K562 (cell line): Measurements from ENCODE around the gene WASF3. TPM values are rescaled to one million over a fixed set of nuclear protein-coding genes. Genes with fewer than 3 reads are reported as not detected.

ENCODE experiments used
- ATAC-seq: fragments of 200-7000 bp; cut with Tn5 transposase; 3 replicates; pipeline ENCODE4 v1.9.1; 2020; ENCODE audit warnings: moderate library complexity
- BruUV-seq: library from RNA; stranded (reverse); fragments of 400-500 nt; replicated peaks from 2 replicates; lab custom pipeline; 2021; lab: Mats Ljungman, UMichigan
- CTCF ChIA-PET: fragments of 300-600 bp; formaldehyde crosslinking; extraction: SDS; loops from one replicate; lab custom pipeline; 2021; ENCODE audit warnings: low intra/inter-chr PET ratio; lab: Yijun Ruan, JAX
- POLR2A ChIA-PET: fragments of 300-600, 350-650 bp; sonication (Branson Sonifier 250); formaldehyde crosslinking; extraction: SDS; loops from one replicate; lab custom pipeline; 2021; ENCODE audit warnings: antibody characterized with exemption, inconsistent platforms; lab: Yijun Ruan, JAX
- DNase-seq, 4 experiments: peaks; one replicate each; pipeline versions ENCODE4 v3.0.0 to v3.0.0-alpha.2; 2011 to 2018; ENCODE audit warnings: low spot score in 3 of 4, mixed read lengths in 3 of 4; ENCODE audit errors: extremely low read depth in 1 of 4
- FAIRE-seq: peaks from 2 replicates; lab custom pipeline; 2011; peaks lifted over from hg19 to GRCh38; lab: Jason Lieb, UNC
- H2AFZ ChIP-seq: 2 replicates; pipeline ENCODE4 v1.6.0; 2011; ENCODE audit warnings: low read depth, low read length, control low read depth, inconsistent platforms
- H3K27ac ChIP-seq: fragments of 200-600 bp; 3 replicates; pipeline ENCODE4 v1.8.0; 2011; ENCODE audit warnings: low read depth, mild to moderate bottlenecking, control low read depth, inconsistent platforms, low read length, moderate library complexity, mixed read lengths; ENCODE audit errors: extremely low read depth
- H3K27me3 ChIP-seq, 2 experiments: fragments of 300-600 bp in 1 of 2; 2 replicates in 1 of 2; 3 replicates in 1 of 2; pipeline versions ENCODE4 v1.6.0 to v1.8.0; 2011; ENCODE audit warnings: inconsistent platforms in 2 of 2, low read length in 2 of 2, mild to moderate bottlenecking in 1 of 2, mixed read lengths in 1 of 2, moderate library complexity in 1 of 2; ENCODE audit not compliant: control insufficient read depth in 2 of 2, insufficient read depth in 2 of 2
- H3K36me3 ChIP-seq: fragments of 300-600 bp; 3 replicates; pipeline ENCODE4 v1.8.0; 2011; ENCODE audit warnings: mild to moderate bottlenecking, low read length, inconsistent platforms; ENCODE audit not compliant: control insufficient read depth, insufficient read depth
- H3K4me1 ChIP-seq, 2 experiments: fragments of 200-600 bp in 1 of 2; replicated peaks in 1 of 2; 2 replicates in 1 of 2; 3 replicates in 1 of 2; pipeline versions ENCODE4 v1.5.1 to v1.8.0; 2011; ENCODE audit warnings: inconsistent platforms in 2 of 2, low read length in 2 of 2, mild to moderate bottlenecking in 1 of 2, mixed read lengths in 1 of 2, moderate library complexity in 1 of 2; ENCODE audit not compliant: control insufficient read depth in 2 of 2, insufficient read depth in 2 of 2
- H3K4me2 ChIP-seq: 2 replicates; pipeline ENCODE4 v1.6.1; 2011; ENCODE audit warnings: low read length, control low read depth, inconsistent platforms, mixed read lengths; ENCODE audit not compliant: insufficient read depth
- H3K4me3 ChIP-seq: fragments of 200-600 bp; sonication (generic), shearing (Covaris generic); 2 replicates; pipeline ENCODE4 v1.5.1; 2016; ENCODE audit warnings: control low read depth, inconsistent platforms
- H3K79me2 ChIP-seq: fragments of 200-600 bp; 3 replicates; pipeline ENCODE4 v1.8.0; 2011; ENCODE audit warnings: low read length, inconsistent platforms; ENCODE audit not compliant: control insufficient read depth, insufficient read depth
- H3K9ac ChIP-seq, 2 experiments: 2 replicates each; pipeline versions ENCODE4 v1.6.0 to v1.6.1; 2011; ENCODE audit warnings: low read depth in 2 of 2, low read length in 2 of 2, control low read depth in 1 of 2, inconsistent platforms in 1 of 2, mild to moderate bottlenecking in 1 of 2, mixed read lengths in 1 of 2; ENCODE audit not compliant: insufficient read depth in 1 of 2
- H3K9me1 ChIP-seq: one replicate; pipeline ENCODE4 v1.6.0; 2011; ENCODE audit warnings: inconsistent platforms, mild to moderate bottlenecking, low read length, moderate library complexity; ENCODE audit not compliant: control insufficient read depth, insufficient read depth
- H3K9me3 ChIP-seq: replicated peaks from 2 replicates; pipeline ENCODE4 v1.5.1; 2011; ENCODE audit warnings: low read depth, low read length, inconsistent platforms; ENCODE audit not compliant: control insufficient read depth, insufficient read depth
- H4K20me1 ChIP-seq: replicated peaks from 2 replicates; pipeline ENCODE4 v1.6.1; 2011; ENCODE audit warnings: low read length, inconsistent platforms, mixed read lengths; ENCODE audit not compliant: control insufficient read depth, insufficient read depth
- CTCFL ChIP-seq: IDR thresholded peaks from 2 replicates; pipeline ENCODE4 v1.6.1; 2011; ENCODE audit warnings: borderline replicate concordance, low read depth, mild to moderate bottlenecking, moderate library complexity, low read length; ENCODE audit not compliant: insufficient read depth, poor library complexity, severe bottlenecking
- FOXA1 ChIP-seq: fragments of 450-650 bp; IDR thresholded peaks from 2 replicates; pipeline ENCODE4 v1.6.1; 2016; ENCODE audit warnings: mild to moderate bottlenecking, borderline replicate concordance
- FOXK1 ChIP-seq: sonication (generic); formaldehyde crosslinking; IDR thresholded peaks from 2 replicates; pipeline ENCODE4 v1.8.0; 2022; ENCODE audit warnings: missing genetic modification reagents, mild to moderate bottlenecking, borderline replicate concordance
- SFPQ ChIP-seq: fragments of 200-400 bp; formaldehyde crosslinking; IDR thresholded peaks from 2 replicates; pipeline ENCODE4 v1.6.1; 2017; ENCODE audit warnings: mild to moderate bottlenecking, low read depth, low read length, moderate library complexity
- ZBTB8A ChIP-seq: fragments of 450-650 bp; IDR thresholded peaks from 2 replicates; pipeline ENCODE4 v1.6.1; 2018; ENCODE audit warnings: mild to moderate bottlenecking, moderate library complexity; ENCODE audit not compliant: partially characterized antibody
- ZNF23 ChIP-seq: fragments of 250-450 bp; sonication (Bioruptor Pico); IDR thresholded peaks from 2 replicates; pipeline ENCODE4 v1.4.0; 2020; ENCODE audit warnings: mild to moderate bottlenecking
- ZNF431 ChIP-seq: sonication (generic); formaldehyde crosslinking; IDR thresholded peaks from 2 replicates; pipeline ENCODE4 v1.8.0; 2022; ENCODE audit warnings: mild to moderate bottlenecking, missing genetic modification reagents
- WGBS: fragments of 100-300 bp; shearing (Covaris generic); methylation state at CpG from one replicate; pipeline ENCODE4 v1.1.6; 2016; ENCODE audit warnings: low coverage, mixed read lengths; ENCODE audit not compliant: insufficient coverage; ENCODE audit errors: missing lambda C conversion rate; 5-methylcytosine and 5-hydroxymethylcytosine counted together
- in situ Hi-C: fragments of 300-500 bp; cut with MboI; formaldehyde crosslinking; loops from 4 replicates; pipeline ENCODE4 v1.15.0; 2018; ENCODE audit warnings: inconsistent platforms, mixed read lengths
- intact Hi-C: fragments of 100-400 bp; cut with micrococcal nuclease; formaldehyde crosslinking; loops from 2 replicates; pipeline ENCODE4 v1.14.2; 2022
- polyA plus RNA-seq, 8 experiments: library from polyadenylated mRNA; depleted of rRNA in 4 of 8; stranded (reverse) in 5 of 8; unstranded in 3 of 8; fragments of >200 nt; fragmentation: Nextera tagmentation in 2 of 8; fragmentation: Illumina TruSeq in 1 of 8; extraction: Ambion mirVana in 2 of 8; extraction: Trizol in 1 of 8; gene quantifications; 2 replicates each; pipeline versions ENCODE4 v1.2.1 to v1.2.3, GENCODE V29; 2011 to 2014; ENCODE audit warnings: inconsistent platforms in 1 of 8, missing spikeins in 1 of 8
- total RNA-seq, 7 experiments: library from RNA; depleted of rRNA in 6 of 7; stranded (reverse); fragments of >200 nt in 6 of 7; fragmentation: Illumina TruSeq in 2 of 7; extraction: Trizol in 2 of 7; gene quantifications; 2 replicates each; pipeline versions ENCODE4 v1.2.1 to v1.2.3, GENCODE V29; 2011 to 2021; ENCODE audit warnings: low replicate concordance in 1 of 7

WASF3 gene
- total and polyA plus RNA-seq, 9 of the 15 experiments (the other 6 are each of a cell fraction or from before 2014, with no cell fraction given), result 0.04 to 0.43 (median 0.11) TPM

GRCh38 chr13:26695360-26695705 is 137.8 kb downstream of the WASF3 start (continued):
- no peak for TF ChIP-seq SFPQ
- no peak for TF ChIP-seq ZBTB8A
- TF ChIP-seq CTCFL, result no peak
- TF ChIP-seq, all 486 proteins: peak for 0

GRCh38 chr13:26695891-26696311 is 138.4 kb downstream of the WASF3 start:
- CTCF ChIA-PET, result interaction anchor here (0.6 kb wide), 1 partner anchor 520 kb away, joined by 3 read pairs; no protein-coding TSS in a partner anchor
- in situ Hi-C loops, result loop anchor here (5.0 kb wide), 1 partner anchor 519 kb away; no protein-coding TSS in a partner anchor

More at GRCh38 chr13:26695891-26696311, 138.4 kb downstream of the WASF3 start:
- no peak for DNase-seq
- TF ChIP-seq ZNF23 (CRISPR knock-in tag) (no peak), ZNF431 (CRISPR knock-in tag) (no peak), FOXK1 (CRISPR knock-in tag) (no peak), FOXA1 (no peak)
- Histone ChIP-seq H3K36me3 (no peaks in the 10 kb centered on the region), H3K27me3 (no peaks in the 10 kb centered on the region; a peak in 1 of 5 replicates), H3K4me1 (no peaks in the 10 kb centered on the region), H3K4me3 (no peak overlapping the region), H3K9ac (no peak overlapping the region), H3K9me3 (peaks cover 2% of the 10 kb centered on the region), H3K79me2 (no peaks in the 10 kb centered on the region), H3K27ac (no peak overlapping the region), H3K9me1 (no peaks in the 10 kb centered on the region), H2AFZ (no peak overlapping the region), H3K4me2 (no peak overlapping the region), H4K20me1 (no peaks in the 10 kb centered on the region)
- no peak for FAIRE-seq
- ATAC-seq, result no peak
- BruUV-seq, result no TSS peak
- POLR2A ChIA-PET, result interaction anchor here (0.6 kb wide), 1 partner anchor 165 kb away, joined by 4 read pairs; no protein-coding TSS in a partner anchor
- intact Hi-C loops, result loop anchor here (5.0 kb wide), 1 partner anchor 214 kb away; no protein-coding TSS in a partner anchor
- WGBS, result 0% methylated on average over 6 of the region's 15 CpGs
